Endothelial cell of umbilical vein (primary cell): Measurements from ENCODE around the gene LOXL1. TPM values are rescaled to one million over a fixed set of nuclear protein-coding genes. Genes with fewer than 3 reads are reported as not detected.

ENCODE experiments used
- BruUV-seq: library from RNA; stranded (reverse); fragments of 400-500 nt; replicated peaks from 2 replicates; lab custom pipeline; 2021; lab: Mats Ljungman, UMichigan
- CTCF ChIA-PET: fragments of 300-600, 350-600 bp; sonication (Branson Sonifier 250); formaldehyde crosslinking; loops from one replicate; lab custom pipeline; 2021; ENCODE audit warnings: antibody characterized with exemption, inconsistent platforms; lab: Charles Lee
- POLR2A ChIA-PET: fragments of 300-600, 350-600 bp; sonication (Branson Sonifier 250); formaldehyde crosslinking; loops from one replicate; lab custom pipeline; 2021; ENCODE audit warnings: antibody characterized with exemption, inconsistent platforms; lab: Charles Lee
- DNase-seq: peaks from one replicate; pipeline ENCODE4 v3.0.0-alpha.2; 2011; ENCODE audit warnings: low read depth, low spot score
- FAIRE-seq: peaks from 2 replicates; lab custom pipeline; 2011; peaks lifted over from hg19 to GRCh38; lab: Jason Lieb, UNC
- H2AFZ ChIP-seq: 2 replicates; pipeline ENCODE4 v1.6.0; 2012; ENCODE audit warnings: low read depth, low read length, control low read depth, inconsistent platforms
- H3K27ac ChIP-seq: 2 replicates; pipeline ENCODE4 v1.5.1; 2011; ENCODE audit warnings: low read depth, mild to moderate bottlenecking, control low read depth, low read length, moderate library complexity; ENCODE audit not compliant: insufficient read depth
- H3K27me3 ChIP-seq, 2 experiments: 2 replicates each; pipeline versions ENCODE4 v1.6.0 to v1.6.1; 2011; ENCODE audit warnings: low read length in 2 of 2, mixed read lengths in 1 of 2; ENCODE audit not compliant: control insufficient read depth in 2 of 2, insufficient read depth in 2 of 2
- H3K36me3 ChIP-seq, 2 experiments: 2 replicates in 1 of 2; 3 replicates in 1 of 2; pipeline ENCODE4 v1.5.1; 2011; ENCODE audit warnings: low read length in 2 of 2, mild to moderate bottlenecking in 1 of 2, moderate library complexity in 1 of 2; ENCODE audit not compliant: control insufficient read depth in 2 of 2, insufficient read depth in 2 of 2; ENCODE audit errors: extremely low read depth in 1 of 2
- H3K4me1 ChIP-seq: 3 replicates; pipeline ENCODE4 v1.5.1; 2011; ENCODE audit warnings: mild to moderate bottlenecking, low read length; ENCODE audit not compliant: control insufficient read depth, insufficient read depth; ENCODE audit errors: extremely low read depth
- H3K4me2 ChIP-seq: 2 replicates; pipeline ENCODE4 v1.6.1; 2011; ENCODE audit warnings: low read length, control low read depth, mixed read lengths; ENCODE audit not compliant: insufficient read depth
- H3K4me3 ChIP-seq, 3 experiments: fragments of 200-600 bp in 1 of 3; sonication (generic), shearing (Covaris generic) in 1 of 3; replicated peaks in 1 of 3; 2 replicates each; pipeline ENCODE4 v1.5.1; 2011 to 2016; ENCODE audit warnings: control low read depth in 3 of 3, low read length in 3 of 3, mild to moderate bottlenecking in 2 of 3, inconsistent platforms in 1 of 3, low read depth in 1 of 3, moderate library complexity in 1 of 3; ENCODE audit not compliant: insufficient read depth in 1 of 3
- H3K79me2 ChIP-seq: 2 replicates; pipeline ENCODE4 v1.6.0; 2012; ENCODE audit warnings: low read length, inconsistent platforms; ENCODE audit not compliant: control insufficient read depth, insufficient read depth
- H3K9ac ChIP-seq: replicated peaks from 2 replicates; pipeline ENCODE3; 2011; ENCODE audit warnings: low read length, control low read depth; ENCODE audit not compliant: insufficient read depth; ENCODE audit errors: extremely low read depth
- H3K9me1 ChIP-seq: replicated peaks from 3 replicates; pipeline ENCODE4 v1.6.0; 2011; ENCODE audit warnings: mild to moderate bottlenecking, low read length; ENCODE audit not compliant: control insufficient read depth, insufficient read depth; ENCODE audit errors: extremely low read depth
- H3K9me3 ChIP-seq: replicated peaks from 2 replicates; pipeline ENCODE4 v1.5.1; 2012; ENCODE audit warnings: low read length, inconsistent platforms; ENCODE audit not compliant: control insufficient read depth, insufficient read depth
- H4K20me1 ChIP-seq: replicated peaks from 2 replicates; pipeline ENCODE3; 2011; ENCODE audit warnings: mild to moderate bottlenecking, low read length; ENCODE audit not compliant: control insufficient read depth, insufficient read depth; ENCODE audit errors: extremely low read depth
- CTCF ChIP-seq, 2 donors: IDR thresholded peaks; 1 replicate in 1 of 2; 2 replicates in 1 of 2; pipeline ENCODE4 v1.5.1; 2011; ENCODE audit warnings: low read length in 2 of 2, mild to moderate bottlenecking in 2 of 2, moderate library complexity in 2 of 2, control low read depth in 1 of 2, inconsistent platforms in 1 of 2, low read depth in 1 of 2; ENCODE audit not compliant: insufficient read depth in 1 of 2; ENCODE audit errors: extremely low read depth in 1 of 2
- EZH2 ChIP-seq: IDR thresholded peaks from 2 replicates; pipeline ENCODE4 v1.6.1; 2012; ENCODE audit warnings: borderline replicate concordance, low read depth, mild to moderate bottlenecking, moderate library complexity, low read length, inconsistent platforms; ENCODE audit not compliant: severe bottlenecking
- FOS ChIP-seq: IDR thresholded peaks from 2 replicates; pipeline ENCODE4 v1.6.1; 2011; ENCODE audit warnings: mild to moderate bottlenecking, low read length, moderate library complexity, borderline replicate concordance; ENCODE audit not compliant: insufficient read depth
- GATA2 ChIP-seq: IDR thresholded peaks from 2 replicates; pipeline ENCODE4 v1.7.0; 2011; ENCODE audit warnings: low read depth, mild to moderate bottlenecking, moderate library complexity, mixed read lengths, low read length; ENCODE audit not compliant: insufficient read length, insufficient read depth
- JUN ChIP-seq: IDR thresholded peaks from 2 replicates; pipeline ENCODE4 v1.6.1; 2011; ENCODE audit warnings: borderline replicate concordance, low read depth; ENCODE audit not compliant: insufficient read length, insufficient read depth
- MAX ChIP-seq: IDR thresholded peaks from 2 replicates; pipeline ENCODE4 v1.6.1; 2011; ENCODE audit not compliant: insufficient read depth, insufficient read length
- MYC ChIP-seq: IDR thresholded peaks from one replicate; pipeline ENCODE4 v1.6.1; 2011; ENCODE audit warnings: mild to moderate bottlenecking, low read depth, low read length
- POLR2A ChIP-seq: IDR thresholded peaks from 2 replicates; pipeline ENCODE4 v1.6.1; 2012; ENCODE audit warnings: low read depth, mild to moderate bottlenecking, control low read depth, low read length
- POLR2AphosphoS5 ChIP-seq: IDR thresholded peaks from 2 replicates; pipeline ENCODE4 v1.6.1; 2012; ENCODE audit warnings: low read depth, mild to moderate bottlenecking, control low read depth, low read length, moderate library complexity; ENCODE audit not compliant: insufficient read depth
- dilution Hi-C: fragments of 300-500 bp; cut with MboI; formaldehyde crosslinking; loops from one replicate; pipeline ENCODE4 v1.15.0; 2019; ENCODE audit warnings: low sequenced_read_pairs; ENCODE audit not compliant: extremely low pct_ligation_motif_present
- intact Hi-C: fragments of 100-400 bp; cut with micrococcal nuclease; formaldehyde crosslinking; loops from one replicate; pipeline ENCODE4 v1.10.0; 2022
- polyA plus RNA-seq, 4 experiments: library from polyadenylated mRNA; depleted of rRNA in 3 of 4; stranded (reverse) in 3 of 4; unstranded in 1 of 4; fragments of >200 nt; gene quantifications; 2 replicates each; pipeline versions ENCODE4 v1.2.1 to v1.2.3, GENCODE V29; 2011 to 2012; ENCODE audit warnings: missing spikeins in 1 of 4
- total RNA-seq: library from RNA; stranded (reverse); gene quantifications from 2 replicates; pipeline ENCODE4 v1.2.3, GENCODE V29; 2021

Gene LOXL1
- total and polyA plus RNA-seq, 2 donors (not counting 3 experiments of a cell fraction or from before 2014, with no cell fraction given): 5.2 to 14.4 TPM

GRCh38 chr15:73894133-73894814 is 32.0 kb upstream of the LOXL1 start:
- ChIA-PET CTCF (interaction anchor here (1.0 to 5.3 kb wide), 4 partner anchors 12 to 78 kb away, joined by 3 to 35 read pairs (median 8); partner anchors contain the start of genes LOXL1 and TBC1D21), POLR2A (no interaction called here)
- no peaks in the 10 kb centered on the region for H3K4me1 ChIP-seq
- TF ChIP-seq JUN (no peak), GATA2 (no peak), MAX (no peak), POLR2AphosphoS5 (no peak), FOS (no peak), MYC (no peak), CTCF (IDR thresholded peaks at IDR 0.05; ENCODE audit: extremely low read depth in 1 of 2, insufficient read depth in 1 of 2, low read depth in 1 of 2, low read length in 2 of 2) (no peak), EZH2 (no peak), POLR2A (no peak)
- H3K4me2 ChIP-seq: no peak overlapping the region
- H3K27me3 ChIP-seq: no peaks in the 10 kb centered on the region
- no peaks in the 10 kb centered on the region for H3K9me1 ChIP-seq
- no peak overlapping the region for H3K4me3 ChIP-seq
- intact Hi-C loops (no loop called here), dilution Hi-C loops (no loop called here)
- H3K79me2 ChIP-seq: no peaks in the 10 kb centered on the region
- no peaks in the 10 kb centered on the region for H4K20me1 ChIP-seq
- no TSS peak for BruUV-seq
- H3K9ac ChIP-seq: no peak overlapping the region
- no peak overlapping the region for H2AFZ ChIP-seq
- no peaks in the 10 kb centered on the region for H3K9me3 ChIP-seq
- FAIRE-seq (no peak), DNase-seq (no peak)
- no peak overlapping the region for H3K27ac ChIP-seq
- H3K36me3 ChIP-seq: no peaks in the 10 kb centered on the region
